Choroid plexus epithelial cell (primary cell): ENCODE measurements around the gene RTBDN.
A peak's percentile ranks its signal among the peaks of the same experiment; 100 is the strongest.

Experiments
- DNase-seq: peaks from one replicate; pipeline ENCODE4 v3.0.0-alpha.2; 2010; ENCODE audit warnings: low read depth
- H3K4me3 ChIP-seq: 2 replicates; pipeline ENCODE4 v1.5.1; 2011; ENCODE audit warnings: low read depth, mild to moderate bottlenecking, control low read depth, low read length, moderate library complexity
- CTCF ChIP-seq: conservative IDR thresholded peaks from 2 replicates; pipeline ENCODE4 v1.5.1; 2011; ENCODE audit warnings: low read depth, mild to moderate bottlenecking, control low read depth, inconsistent platforms, low read length, moderate library complexity

RTBDN gene

GRCh38 chr19:12782424-12783290 lies 51.7 kb downstream of the RTBDN start:
- DNase-seq, result peak; percentile 89
- peak overlapping the region; percentile 58 for H3K4me3 ChIP-seq
- TF ChIP-seq CTCF, result no peak

GRCh38 chr19:12782174-12782423 lies 52.3 kb downstream of the RTBDN start:
- DNase-seq, result no peak
- peak overlapping the region; percentile 58 for H3K4me3 ChIP-seq
- TF ChIP-seq CTCF, result no peak

GRCh38 chr19:12779162-12779993 lies 55.0 kb downstream of the RTBDN start:
- peak overlapping the region; percentile 70 for H3K4me3 ChIP-seq
- TF ChIP-seq CTCF, result peak; percentile 11
- peak; percentile 97 for DNase-seq

- peak; percentile 74 for DNase-seq
- TF ChIP-seq CTCF, result no peak
- H3K4me3 ChIP-seq, result peak overlapping the region; percentile 70
These were observed 55.5 kb downstream of the RTBDN start for GRCh38 chr19:12778905-12779161.

- peak overlapping the region; percentile 70 for H3K4me3 ChIP-seq
- peak; percentile 87 for DNase-seq
- no peak for TF ChIP-seq CTCF
These were observed 56.1 kb downstream of the RTBDN start for GRCh38 chr19:12778017-12778904.

- peak; percentile 82 for DNase-seq
- peak overlapping the region; percentile 70 for H3K4me3 ChIP-seq
- TF ChIP-seq CTCF, result peak; percentile 91
These were observed 57.0 kb downstream of the RTBDN start for GRCh38 chr19:12777217-12778016.
